ENCODE results near the gene SMARCA2.

DNA sequence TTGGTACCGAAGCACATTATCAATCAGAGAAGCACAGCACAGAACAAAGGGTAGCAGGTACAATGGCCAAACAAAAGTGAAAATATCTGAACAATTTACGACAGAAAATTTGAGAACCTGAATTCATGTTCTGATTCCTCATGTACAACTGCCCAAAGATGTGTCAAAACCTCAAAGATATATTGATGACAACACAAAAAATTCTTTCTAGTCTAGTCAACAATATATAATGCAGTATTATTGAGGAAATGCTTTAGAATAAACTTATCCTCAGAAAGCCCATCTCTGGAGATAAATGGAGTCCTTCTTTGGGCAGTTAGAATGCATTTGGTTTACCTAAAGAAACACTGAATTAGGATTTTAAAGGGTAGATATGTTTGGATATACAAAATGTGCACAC lies 6.8 kb upstream of the SMARCA2 start:
- no peak for TF ChIP-seq EP300 (IDR thresholded peaks at IDR 0.05)
- TF ChIP-seq, protein P1, sequence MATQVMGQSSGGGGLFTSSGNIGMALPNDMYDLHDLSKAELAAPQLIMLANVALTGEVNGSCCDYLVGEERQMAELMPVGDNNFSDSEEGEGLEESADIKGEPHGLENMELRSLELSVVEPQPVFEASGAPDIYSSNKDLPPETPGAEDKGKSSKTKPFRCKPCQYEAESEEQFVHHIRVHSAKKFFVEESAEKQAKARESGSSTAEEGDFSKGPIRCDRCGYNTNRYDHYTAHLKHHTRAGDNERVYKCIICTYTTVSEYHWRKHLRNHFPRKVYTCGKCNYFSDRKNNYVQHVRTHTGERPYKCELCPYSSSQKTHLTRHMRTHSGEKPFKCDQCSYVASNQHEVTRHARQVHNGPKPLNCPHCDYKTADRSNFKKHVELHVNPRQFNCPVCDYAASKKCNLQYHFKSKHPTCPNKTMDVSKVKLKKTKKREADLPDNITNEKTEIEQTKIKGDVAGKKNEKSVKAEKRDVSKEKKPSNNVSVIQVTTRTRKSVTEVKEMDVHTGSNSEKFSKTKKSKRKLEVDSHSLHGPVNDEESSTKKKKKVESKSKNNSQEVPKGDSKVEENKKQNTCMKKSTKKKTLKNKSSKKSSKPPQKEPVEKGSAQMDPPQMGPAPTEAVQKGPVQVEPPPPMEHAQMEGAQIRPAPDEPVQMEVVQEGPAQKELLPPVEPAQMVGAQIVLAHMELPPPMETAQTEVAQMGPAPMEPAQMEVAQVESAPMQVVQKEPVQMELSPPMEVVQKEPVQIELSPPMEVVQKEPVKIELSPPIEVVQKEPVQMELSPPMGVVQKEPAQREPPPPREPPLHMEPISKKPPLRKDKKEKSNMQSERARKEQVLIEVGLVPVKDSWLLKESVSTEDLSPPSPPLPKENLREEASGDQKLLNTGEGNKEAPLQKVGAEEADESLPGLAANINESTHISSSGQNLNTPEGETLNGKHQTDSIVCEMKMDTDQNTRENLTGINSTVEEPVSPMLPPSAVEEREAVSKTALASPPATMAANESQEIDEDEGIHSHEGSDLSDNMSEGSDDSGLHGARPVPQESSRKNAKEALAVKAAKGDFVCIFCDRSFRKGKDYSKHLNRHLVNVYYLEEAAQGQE (IDR thresholded peaks at IDR 0.05): no peak

Measured in A549 (cell line).